ACC112 (cell line): Measurements from ENCODE around the gene MAF.

ENCODE experiments used
- H2AFZ ChIP-seq: fragments of 200-600 bp; sonication (generic); one replicate; pipeline ENCODE4 v1.6.0; 2017; ENCODE audit warnings: antibody characterized with exemption, low read length; ENCODE audit not compliant: unreplicated experiment
- H3K27ac ChIP-seq: fragments of 200-600 bp; sonication (generic); 2 replicates; pipeline ENCODE4 v1.5.1; 2014; ENCODE audit warnings: low read depth, mild to moderate bottlenecking, antibody characterized with exemption, low read length, moderate library complexity
- H3K27me3 ChIP-seq: fragments of 200-600 bp; sonication (generic); 2 replicates; pipeline ENCODE4 v1.6.1; 2014; ENCODE audit warnings: mild to moderate bottlenecking, antibody characterized with exemption, low read length, moderate library complexity, mixed read lengths; ENCODE audit not compliant: insufficient read depth
- H3K36me3 ChIP-seq: fragments of 200-600 bp; sonication (generic); 2 replicates; pipeline ENCODE4 v1.6.1; 2016; ENCODE audit warnings: mild to moderate bottlenecking, antibody characterized with exemption, low read length, moderate library complexity, mixed read lengths; ENCODE audit not compliant: insufficient read depth
- H3K4me1 ChIP-seq: fragments of 200-600 bp; sonication (generic); one replicate; pipeline ENCODE4 v1.6.1; 2016; ENCODE audit warnings: low read length, mixed read lengths; ENCODE audit not compliant: insufficient read depth, unreplicated experiment, control insufficient read depth
- H3K4me3 ChIP-seq: fragments of 200-600 bp; sonication (generic); 2 replicates; pipeline ENCODE4 v1.5.1; 2014; ENCODE audit warnings: mild to moderate bottlenecking, low read depth, low read length
- H3K79me2 ChIP-seq: fragments of 200-600 bp; sonication (generic); one replicate; pipeline ENCODE4 v1.6.0; 2016; ENCODE audit warnings: low read length; ENCODE audit not compliant: control insufficient read depth, unreplicated experiment, insufficient read depth

Gene MAF

DNA sequence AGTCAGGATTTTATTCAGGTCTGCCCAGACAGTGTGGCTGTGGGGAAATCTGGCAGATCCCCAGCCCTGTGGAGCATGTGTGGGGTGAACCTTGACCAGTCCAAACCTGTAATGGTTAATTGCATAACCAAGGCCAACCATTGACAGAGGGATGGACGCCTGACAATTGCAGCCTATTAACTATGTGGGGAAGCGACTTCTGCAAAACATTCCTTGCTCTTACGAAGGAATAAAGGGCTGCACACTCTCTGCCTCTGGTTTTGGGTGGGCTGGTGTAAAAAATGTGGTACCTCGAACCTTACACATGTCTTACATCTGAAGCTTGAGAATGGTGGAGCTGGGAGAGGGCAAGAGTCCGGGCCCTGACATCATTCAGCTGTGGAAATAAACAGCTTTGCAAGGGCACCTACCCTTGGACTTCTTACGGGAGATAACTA lies 35.8 kb downstream of the MAF start:
- H3K27ac ChIP-seq, result no peak overlapping the region
- no peaks in the 10 kb centered on the region for H3K27me3 ChIP-seq
- H3K36me3 ChIP-seq, result no peaks in the 10 kb centered on the region
- no peak overlapping the region for H2AFZ ChIP-seq
- no peak overlapping the region for H3K4me3 ChIP-seq
- no peaks in the 10 kb centered on the region for H3K79me2 ChIP-seq
- H3K4me1 ChIP-seq, result no peaks in the 10 kb centered on the region

DNA sequence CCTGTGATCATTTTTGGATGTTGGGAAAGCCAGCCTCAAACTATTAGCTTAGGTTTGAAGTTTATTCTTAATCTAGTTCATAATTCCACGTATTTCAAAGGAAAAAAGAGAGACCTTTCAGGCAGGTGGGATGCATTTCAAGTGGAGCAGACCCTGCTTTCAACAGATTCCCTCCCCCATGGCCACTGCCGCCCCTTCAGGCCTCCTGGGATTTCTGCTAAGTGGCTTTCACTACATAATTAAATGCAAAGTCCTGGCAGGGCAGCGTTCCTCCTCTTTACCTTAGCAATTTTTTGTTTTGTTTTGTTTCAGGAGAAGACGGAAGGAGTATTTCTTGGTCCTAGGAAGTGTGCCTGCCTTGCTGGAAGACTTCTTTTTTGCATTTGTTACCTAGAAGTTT lies 36.6 kb downstream of the MAF start:
- no peaks in the 10 kb centered on the region for H3K36me3 ChIP-seq
- no peak overlapping the region for H3K4me3 ChIP-seq
- H3K27ac ChIP-seq, result no peak overlapping the region
- H3K4me1 ChIP-seq, result no peaks in the 10 kb centered on the region
- H3K79me2 ChIP-seq, result no peaks in the 10 kb centered on the region
- no peak overlapping the region for H2AFZ ChIP-seq
- H3K27me3 ChIP-seq, result no peaks in the 10 kb centered on the region

DNA sequence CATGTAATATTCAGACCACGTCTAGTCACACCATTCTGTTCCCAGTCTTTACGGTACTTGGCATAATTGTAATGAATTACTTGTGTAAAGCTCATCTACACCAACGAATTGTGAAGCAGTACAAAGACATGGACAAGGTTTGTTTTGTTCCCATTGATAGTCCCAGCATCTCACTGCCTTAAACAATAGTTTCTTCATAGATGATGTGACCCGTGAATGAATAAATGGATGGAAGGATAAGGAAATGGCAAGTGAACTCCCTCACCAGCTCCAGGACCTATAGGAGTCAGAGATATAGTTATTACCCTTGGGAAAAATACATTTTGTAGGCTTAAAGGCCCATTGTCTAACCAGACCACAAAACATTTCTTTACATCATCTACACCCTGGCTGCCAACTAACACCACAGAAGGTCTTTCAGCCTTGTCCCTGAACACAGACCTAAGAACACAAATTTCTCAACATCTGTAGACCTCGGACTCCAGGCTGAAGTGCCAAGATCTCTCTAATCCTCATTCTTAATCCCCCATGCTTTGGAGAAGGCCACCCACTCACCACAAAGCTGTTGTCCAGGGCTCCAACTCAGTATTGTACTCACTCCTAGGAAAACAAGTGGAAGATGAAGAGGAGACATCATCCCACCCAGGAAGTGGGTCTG lies 38.2 kb downstream of the MAF start:
- Histone ChIP-seq H3K27ac (no peak overlapping the region), H3K27me3 (no peaks in the 10 kb centered on the region), H3K36me3 (no peaks in the 10 kb centered on the region), H3K4me1 (no peaks in the 10 kb centered on the region), H3K4me3 (no peak overlapping the region), H2AFZ (no peak overlapping the region), H3K79me2 (no peaks in the 10 kb centered on the region)

DNA sequence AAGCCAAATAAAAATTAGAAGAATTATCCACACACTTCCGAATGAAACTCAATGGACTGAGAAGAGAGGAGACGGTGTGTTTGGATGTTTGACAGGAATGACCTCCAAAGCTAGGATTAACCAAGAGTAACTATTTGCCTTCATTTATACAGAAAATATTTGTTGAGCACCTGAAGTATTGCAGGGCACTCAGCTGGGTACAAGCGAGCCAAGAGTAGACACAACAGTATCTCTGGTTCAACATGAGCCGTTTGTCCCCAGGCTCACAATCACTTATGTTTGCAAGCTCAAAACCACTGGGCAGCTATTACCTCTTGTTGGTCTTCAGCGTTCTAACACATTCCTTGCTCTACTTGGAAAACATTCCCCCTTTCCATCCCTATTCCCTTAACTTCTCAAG lies 38.8 kb downstream of the MAF start:
- Histone ChIP-seq H3K79me2 (no peaks in the 10 kb centered on the region), H3K36me3 (no peaks in the 10 kb centered on the region), H3K27me3 (no peaks in the 10 kb centered on the region), H3K4me3 (no peak overlapping the region), H2AFZ (no peak overlapping the region), H3K4me1 (no peaks in the 10 kb centered on the region), H3K27ac (no peak overlapping the region)

DNA sequence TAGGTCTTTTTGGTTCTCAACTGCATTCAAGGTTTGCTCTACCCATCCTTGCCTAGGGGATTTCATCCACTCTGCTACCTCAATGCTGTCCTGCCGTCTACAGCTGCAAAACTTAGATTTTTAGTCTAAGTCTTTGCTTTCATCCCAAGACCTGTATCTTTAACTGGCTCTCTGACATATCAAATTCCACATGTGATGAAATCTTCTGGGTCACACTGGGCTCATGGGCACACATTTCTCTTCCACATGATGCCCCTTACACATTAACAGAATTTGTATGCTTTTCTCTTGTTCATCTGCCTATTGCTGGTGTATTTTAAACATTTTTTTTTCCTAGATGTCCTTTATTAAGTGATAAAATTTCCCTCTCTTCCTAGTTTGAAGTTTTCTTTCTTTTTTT lies 39.6 kb downstream of the MAF start:
- no peaks in the 10 kb centered on the region for H3K79me2 ChIP-seq
- no peaks in the 10 kb centered on the region for H3K27me3 ChIP-seq
- no peak overlapping the region for H3K4me3 ChIP-seq

DNA sequence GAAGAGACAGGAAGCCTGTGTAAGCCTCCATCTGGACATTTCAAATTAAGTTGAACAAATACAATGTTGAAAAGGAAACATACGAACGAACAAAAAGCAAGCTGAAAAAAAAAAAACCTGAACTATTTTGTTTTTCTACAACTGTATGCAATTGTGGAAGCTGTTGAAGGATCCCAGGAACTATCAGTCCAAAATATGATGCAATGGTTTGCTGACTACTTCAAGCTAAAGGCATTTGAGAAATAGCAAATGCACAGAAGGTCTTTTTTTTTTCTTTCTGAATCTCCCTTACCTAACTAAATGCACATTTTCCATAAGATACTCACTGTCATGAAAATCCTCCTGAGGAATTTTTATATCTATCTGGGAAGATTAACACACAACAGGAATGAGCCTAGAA lies 40.2 kb downstream of the MAF start:
- H3K27me3 ChIP-seq, result no peaks in the 10 kb centered on the region
- no peaks in the 10 kb centered on the region for H3K4me1 ChIP-seq
- no peak overlapping the region for H3K4me3 ChIP-seq
- no peaks in the 10 kb centered on the region for H3K36me3 ChIP-seq
- no peaks in the 10 kb centered on the region for H3K79me2 ChIP-seq
- H2AFZ ChIP-seq, result no peak overlapping the region
- no peak overlapping the region for H3K27ac ChIP-seq

More for the DNA sequence above, 39.6 kb downstream of the MAF start:
- H3K36me3 ChIP-seq, result no peaks in the 10 kb centered on the region
- no peak overlapping the region for H2AFZ ChIP-seq
- H3K4me1 ChIP-seq, result no peaks in the 10 kb centered on the region
- no peak overlapping the region for H3K27ac ChIP-seq

DNA sequence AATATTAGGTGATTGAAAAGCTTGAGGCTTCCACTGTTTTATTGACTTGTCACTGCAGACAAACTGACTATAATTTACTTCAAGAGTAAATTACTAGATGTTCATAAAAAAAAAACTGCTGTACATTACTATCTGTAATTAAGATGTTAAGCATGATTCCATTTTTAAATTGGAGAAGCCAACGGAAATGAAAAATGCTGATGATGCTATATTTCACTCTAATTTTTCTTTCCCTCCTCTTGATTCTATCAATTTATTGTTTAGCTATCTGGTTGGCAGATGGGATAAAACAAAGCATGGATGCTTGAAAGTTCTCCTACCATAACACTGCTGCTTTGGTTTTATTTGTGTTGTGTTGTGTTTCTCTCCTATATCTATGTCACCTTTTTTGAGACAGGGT lies 41.0 kb downstream of the MAF start:
- Histone ChIP-seq H3K4me3 (no peak overlapping the region), H3K27me3 (no peaks in the 10 kb centered on the region), H3K4me1 (no peaks in the 10 kb centered on the region), H3K79me2 (no peaks in the 10 kb centered on the region), H3K36me3 (no peaks in the 10 kb centered on the region), H2AFZ (no peak overlapping the region), H3K27ac (no peak overlapping the region)

DNA sequence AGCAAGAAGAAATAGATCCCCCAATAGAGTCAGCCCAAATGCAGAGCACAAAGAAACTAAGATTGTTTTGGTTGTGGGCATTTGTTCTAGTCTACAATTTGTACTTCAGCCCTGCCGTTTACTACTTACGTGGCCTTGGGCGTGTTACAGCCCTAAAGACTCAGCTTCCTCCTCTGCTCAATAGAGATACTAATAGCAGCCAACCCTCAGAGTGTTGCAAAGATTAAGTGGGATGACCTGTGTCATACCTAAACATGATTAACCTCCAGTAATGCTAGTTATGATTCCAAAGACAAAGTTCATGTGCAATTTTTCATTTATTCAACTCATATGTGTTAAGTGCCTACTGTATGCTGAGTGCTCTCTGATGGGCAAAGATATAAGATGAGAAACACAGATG lies 43.1 kb downstream of the MAF start:
- no peak overlapping the region for H3K4me3 ChIP-seq

DNA sequence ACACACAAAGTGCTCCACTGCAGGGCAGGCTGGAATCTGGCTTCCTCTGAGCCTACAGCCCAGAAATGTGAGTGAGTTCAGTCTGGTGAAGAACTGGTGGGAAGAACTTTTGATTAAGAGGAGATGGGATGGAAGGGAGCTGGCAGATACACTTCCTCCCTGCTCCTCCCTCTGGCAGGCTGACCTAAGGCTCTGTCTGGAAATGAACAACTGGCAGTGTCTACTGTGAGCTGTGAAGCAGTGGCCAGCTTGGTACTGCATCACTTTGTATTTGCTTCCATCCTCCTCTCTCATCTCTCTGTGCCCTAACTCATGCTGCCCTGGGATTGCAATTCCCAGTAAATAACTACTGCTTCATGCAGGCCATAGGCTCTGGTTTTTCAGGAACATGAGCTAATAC lies 45.6 kb downstream of the MAF start:
- no peaks in the 10 kb centered on the region for H3K27me3 ChIP-seq
- no peaks in the 10 kb centered on the region for H3K4me1 ChIP-seq

More for the DNA sequence above, 43.1 kb downstream of the MAF start:
- H3K36me3 ChIP-seq, result no peaks in the 10 kb centered on the region
- no peak overlapping the region for H3K27ac ChIP-seq
- no peaks in the 10 kb centered on the region for H3K79me2 ChIP-seq
- H2AFZ ChIP-seq, result no peak overlapping the region
- no peaks in the 10 kb centered on the region for H3K27me3 ChIP-seq
- no peaks in the 10 kb centered on the region for H3K4me1 ChIP-seq

DNA sequence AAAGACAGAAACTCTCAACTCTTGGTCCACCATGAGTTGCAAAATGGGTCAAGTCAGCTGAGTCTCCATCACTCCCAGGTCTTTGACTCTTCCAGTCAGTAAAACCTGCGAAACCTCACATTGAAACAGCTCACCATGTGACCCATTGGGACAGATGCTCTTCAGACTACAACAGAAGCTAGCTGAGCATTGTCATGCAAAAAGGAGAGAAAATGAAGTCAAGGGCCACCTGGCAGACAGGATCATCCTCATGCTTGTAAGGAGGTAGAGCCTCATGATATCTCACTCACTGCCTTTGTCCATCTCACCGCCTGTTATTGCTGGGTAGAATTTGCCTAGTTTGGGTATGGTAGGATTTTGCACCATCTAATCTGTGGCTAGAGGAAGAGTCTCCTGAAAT lies 50.2 kb downstream of the MAF start:
- no peaks in the 10 kb centered on the region for H3K4me1 ChIP-seq
- no peaks in the 10 kb centered on the region for H3K79me2 ChIP-seq
- H3K27me3 ChIP-seq, result no peaks in the 10 kb centered on the region
- H2AFZ ChIP-seq, result no peak overlapping the region
- H3K36me3 ChIP-seq, result no peaks in the 10 kb centered on the region
- no peak overlapping the region for H3K27ac ChIP-seq
- no peak overlapping the region for H3K4me3 ChIP-seq

More for the DNA sequence above, 45.6 kb downstream of the MAF start:
- Histone ChIP-seq H3K4me3 (no peak overlapping the region), H3K79me2 (no peaks in the 10 kb centered on the region), H2AFZ (no peak overlapping the region), H3K36me3 (no peaks in the 10 kb centered on the region), H3K27ac (no peak overlapping the region)

DNA sequence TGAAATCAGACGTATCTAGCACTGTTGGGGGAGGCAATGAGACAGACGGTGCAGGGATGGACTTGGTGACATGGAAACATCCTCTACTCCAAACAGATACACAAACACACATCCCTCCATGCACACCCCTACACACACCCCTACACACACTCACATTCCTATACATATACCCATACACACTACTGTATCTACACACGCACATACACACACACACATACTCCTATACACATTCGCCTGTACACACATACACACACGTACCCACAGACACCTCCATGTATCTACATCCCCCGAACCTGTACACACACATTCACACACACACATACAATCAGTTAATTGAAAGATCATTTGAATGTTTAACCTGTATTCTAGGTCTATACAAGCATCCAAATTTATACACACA lies 53.5 kb downstream of the MAF start:
- H3K79me2 ChIP-seq, result no peaks in the 10 kb centered on the region
- no peaks in the 10 kb centered on the region for H3K36me3 ChIP-seq
- H3K27ac ChIP-seq, result no peak overlapping the region
- no peak overlapping the region for H2AFZ ChIP-seq
- no peaks in the 10 kb centered on the region for H3K4me1 ChIP-seq
- H3K4me3 ChIP-seq, result no peak overlapping the region
- no peaks in the 10 kb centered on the region for H3K27me3 ChIP-seq
